ENCODE data around the gene FKBP1A.
A peak's percentile ranks its signal among the peaks of the same experiment; 100 is the strongest.
"Not testable (repeated sequence)": the region's sequence is repeated elsewhere in the genome, so short reads cannot be mapped to it uniquely, and the experiment has no call there.

The FKBP1A gene

GRCh38 chr20:1364106-1364505 lies 28.7 kb downstream of the FKBP1A start:
- DNase-seq (ENCODE audit: low read depth in 3 of 3) = peak in 1 of 3 experiments; percentile 12

GRCh38 chr20:1363522-1363921 lies 29.3 kb downstream of the FKBP1A start:
- DNase-seq (ENCODE audit: low read depth in 3 of 3) = no peak

GRCh38 chr20:1362484-1362883 lies 30.4 kb downstream of the FKBP1A start:
- peak in 1 of 3 experiments; percentile 11 for DNase-seq (ENCODE audit: low read depth in 3 of 3)

GRCh38 chr20:1360094-1360846 lies 32.6 kb downstream of the FKBP1A start:
- DNase-seq (ENCODE audit: low read depth in 3 of 3) = no peak

GRCh38 chr20:1357921-1358671 lies 34.8 kb downstream of the FKBP1A start:
- peak in 2 of 3 experiments; percentile 21 to 22 for DNase-seq (ENCODE audit: low read depth in 3 of 3)

GRCh38 chr20:1353956-1354355 lies 38.9 kb downstream of the FKBP1A start:
- no peak for DNase-seq (ENCODE audit: low read depth in 3 of 3)

GRCh38 chr20:1346315-1346969 lies 46.4 kb downstream of the FKBP1A start:
- DNase-seq (ENCODE audit: low read depth in 3 of 3) = no peak

GRCh38 chr20:1345756-1346093 lies 47.1 kb downstream of the FKBP1A start:
- DNase-seq (ENCODE audit: low read depth in 3 of 3) = no peak

- DNase-seq (ENCODE audit: low read depth in 3 of 3) = no peak
Observed at GRCh38 chr20:1345030-1345755, 47.7 kb downstream of the FKBP1A start.

- not testable (repeated sequence) for DNase-seq (ENCODE audit: low read depth in 3 of 3)
Observed at GRCh38 chr20:1343446-1344124, 49.3 kb downstream of the FKBP1A start.

GRCh38 chr20:1341561-1342265 lies 51.1 kb downstream of the FKBP1A start:
- no peak for DNase-seq (ENCODE audit: low read depth in 3 of 3)

GRCh38 chr20:1338801-1339200 lies 54.1 kb downstream of the FKBP1A start:
- DNase-seq (ENCODE audit: low read depth in 3 of 3) = no peak

- no peak for DNase-seq (ENCODE audit: low read depth in 3 of 3)
Observed at GRCh38 chr20:1338096-1338495, 54.8 kb downstream of the FKBP1A start.

- no peak for DNase-seq (ENCODE audit: low read depth in 3 of 3)
Observed at GRCh38 chr20:1337441-1337840, 55.4 kb downstream of the FKBP1A start.

GRCh38 chr20:1336699-1337367 lies 56.0 kb downstream of the FKBP1A start:
- DNase-seq (ENCODE audit: low read depth in 3 of 3) = no peak

- DNase-seq (ENCODE audit: low read depth in 3 of 3) = no peak
Observed at GRCh38 chr20:1335961-1336698, 56.7 kb downstream of the FKBP1A start.

GRCh38 chr20:1334761-1335160 lies 58.1 kb downstream of the FKBP1A start:
- DNase-seq (ENCODE audit: low read depth in 3 of 3) = no peak

- no peak for DNase-seq (ENCODE audit: low read depth in 3 of 3)
Observed at GRCh38 chr20:1334370-1334731, 58.5 kb downstream of the FKBP1A start.
